HCT116 (cell line): ENCODE data around the gene DAGLA. TPM values are rescaled to one million over a fixed set of nuclear protein-coding genes. Genes with fewer than 3 reads are reported as not detected.

Source experiments
- ATAC-seq: fragments of 200-7000 bp; cut with Tn5 transposase; 2 replicates; pipeline ENCODE4 v1.9.1; 2020; ENCODE audit warnings: mild to moderate bottlenecking, moderate library complexity
- BruUV-seq: library from RNA; stranded (reverse); fragments of 400-500 nt; replicated peaks from 2 replicates; lab custom pipeline; 2021; lab: Mats Ljungman, UMichigan
- CTCF ChIA-PET: fragments of 300-600 bp; sonication (Branson Sonifier 250); formaldehyde crosslinking; loops from one replicate; lab custom pipeline; 2021; ENCODE audit warnings: antibody characterized with exemption; lab: Charles Lee
- POLR2A ChIA-PET: fragments of 300-600, 350-600 bp; sonication (Branson Sonifier 250); formaldehyde crosslinking; loops from one replicate; lab custom pipeline; 2021; ENCODE audit warnings: antibody characterized with exemption; lab: Charles Lee
- RAD21 ChIA-PET, 2 experiments: fragments of 300-600 bp; sonication (Branson Sonifier 250); formaldehyde crosslinking; loops; one replicate each; lab custom pipeline; 2023; ENCODE audit warnings: low total read pairs in 2 of 2; ENCODE audit not compliant: uncharacterized antibody in 2 of 2, unreplicated experiment in 2 of 2, low non-redundant PET in 1 of 2; lab: Charles Lee
- DNase-seq: peaks from one replicate; pipeline ENCODE4 v3.0.0-alpha.2; 2010; ENCODE audit warnings: low read depth, low spot score
- H2AFZ ChIP-seq: fragments of 200-600 bp; shearing (Covaris generic), sonication (generic); 2 replicates; pipeline ENCODE4 v1.6.1; 2017; ENCODE audit warnings: low read depth, mixed run types, mixed read lengths, antibody characterized with exemption, low read length; ENCODE audit not compliant: poor library complexity, severe bottlenecking
- H3K27ac ChIP-seq: 2 replicates; pipeline ENCODE4 v1.5.1; 2012; ENCODE audit warnings: low read depth, low read length
- H3K27me3 ChIP-seq: fragments of 200-600 bp; sonication (generic); 2 replicates; pipeline ENCODE4 v1.6.1; 2016; ENCODE audit warnings: mixed run types, low read length, mixed read lengths; ENCODE audit not compliant: insufficient read depth
- H3K36me3 ChIP-seq, 2 experiments: fragments of 200-500 bp in 1 of 2; fragments of 200-600 bp in 1 of 2; sonication (Bioruptor generic) in 1 of 2; sonication (generic) in 1 of 2; 2 replicates each; pipeline versions ENCODE4 v1.5.1 to v1.6.1; 2014 to 2016; ENCODE audit warnings: low read length in 2 of 2, inconsistent platforms in 1 of 2, mixed read lengths in 1 of 2, mixed run types in 1 of 2; ENCODE audit not compliant: insufficient read depth in 2 of 2, control insufficient read depth in 1 of 2
- H3K4me1 ChIP-seq, 2 experiments: fragments of 200-600 bp in 1 of 2; sonication (generic) in 1 of 2; 2 replicates each; pipeline versions ENCODE4 v1.5.1 to v1.6.1; 2012 to 2017; ENCODE audit warnings: low read length in 2 of 2, inconsistent platforms in 1 of 2, mild to moderate bottlenecking in 1 of 2, mixed read lengths in 1 of 2, mixed run types in 1 of 2, moderate library complexity in 1 of 2; ENCODE audit not compliant: insufficient read depth in 2 of 2, control insufficient read depth in 1 of 2
- H3K4me2 ChIP-seq: fragments of 200-600 bp; sonication (generic); 2 replicates; pipeline ENCODE4 v1.6.1; 2017; ENCODE audit warnings: mixed run types, low read length, mixed read lengths
- H3K4me3 ChIP-seq, 2 experiments: fragments of 200-600 bp in 1 of 2; sonication (generic) in 1 of 2; replicated peaks in 1 of 2; 2 replicates each; pipeline ENCODE4 v1.5.1; 2011 to 2016; ENCODE audit warnings: low read length in 2 of 2, control low read depth in 1 of 2, low read depth in 1 of 2, mild to moderate bottlenecking in 1 of 2, mixed read lengths in 1 of 2, mixed run types in 1 of 2
- H3K79me2 ChIP-seq: fragments of 200-600 bp; sonication (generic); 2 replicates; pipeline ENCODE4 v1.6.1; 2017; ENCODE audit warnings: mild to moderate bottlenecking, mixed run types, low read length, moderate library complexity, mixed read lengths; ENCODE audit not compliant: insufficient read depth
- H3K9ac ChIP-seq: fragments of 200-600 bp; sonication (generic); 2 replicates; pipeline ENCODE4 v1.6.1; 2016; ENCODE audit warnings: low read length, mixed read lengths
- H3K9me2 ChIP-seq: fragments of 200-600 bp; sonication (generic), shearing (Covaris generic); 2 replicates; pipeline ENCODE4 v1.6.1; 2017; ENCODE audit warnings: mixed run types, mild to moderate bottlenecking, moderate library complexity; ENCODE audit not compliant: insufficient read depth
- H3K9me3 ChIP-seq, 2 experiments: fragments of 200-500 bp in 1 of 2; fragments of 200-600 bp in 1 of 2; sonication (Bioruptor generic) in 1 of 2; sonication (generic) in 1 of 2; 2 replicates each; pipeline ENCODE4 v1.6.1; 2014 to 2017; ENCODE audit warnings: low read length in 2 of 2, mixed read lengths in 2 of 2, inconsistent platforms in 1 of 2, low read depth in 1 of 2, mild to moderate bottlenecking in 1 of 2, mixed run types in 1 of 2, moderate library complexity in 1 of 2; ENCODE audit not compliant: control insufficient read depth in 1 of 2, insufficient read depth in 1 of 2
- H4K20me1 ChIP-seq: fragments of 200-600 bp; sonication (generic), shearing (Covaris generic); 2 replicates; pipeline ENCODE4 v1.6.1; 2017; ENCODE audit warnings: mixed run types, mild to moderate bottlenecking, moderate library complexity; ENCODE audit not compliant: insufficient read depth
- CBX3 ChIP-seq: IDR thresholded peaks from 2 replicates; pipeline ENCODE4 v1.6.1; 2012; ENCODE audit warnings: low read depth
- CEBPB ChIP-seq: IDR thresholded peaks from 2 replicates; pipeline ENCODE4 v1.6.1; 2012; ENCODE audit warnings: low read depth
- CTCF ChIP-seq, 3 experiments: fragments of 200-600 bp in 1 of 3; sonication (generic) in 1 of 3; IDR thresholded peaks in 2 of 3; conservative IDR thresholded peaks in 1 of 3; 2 replicates each; pipeline ENCODE4 v1.5.1; 2012 to 2017; ENCODE audit warnings: low read depth in 2 of 3, low read length in 2 of 3, antibody characterized with exemption in 1 of 3, borderline replicate concordance in 1 of 3, control low read depth in 1 of 3, mild to moderate bottlenecking in 1 of 3, mixed read lengths in 1 of 3, mixed run types in 1 of 3, moderate library complexity in 1 of 3; ENCODE audit not compliant: insufficient read depth in 1 of 3
- EZH2 ChIP-seq: fragments of 200-600 bp; sonication (generic); IDR thresholded peaks from 2 replicates; pipeline ENCODE4 v1.6.1; 2017; ENCODE audit warnings: antibody characterized with exemption, mixed run types
- EZH2phosphoT487 ChIP-seq: fragments of 200-600 bp; IDR thresholded peaks from 2 replicates; pipeline ENCODE4 v1.6.1; 2018; ENCODE audit warnings: antibody characterized with exemption, borderline replicate concordance
- JUND ChIP-seq: IDR thresholded peaks from 2 replicates; pipeline ENCODE4 v1.6.1; 2012
- POLR2A ChIP-seq: IDR thresholded peaks from 2 replicates; pipeline ENCODE4 v1.7.0; 2011; ENCODE audit warnings: borderline replicate concordance; ENCODE audit not compliant: insufficient read depth, insufficient read length; ENCODE audit errors: extremely low read depth
- POLR2AphosphoS5 ChIP-seq: IDR thresholded peaks from 2 replicates; pipeline ENCODE4 v1.6.1; 2011; ENCODE audit warnings: mild to moderate bottlenecking, low read depth, low read length, moderate library complexity
- RAD21 ChIP-seq: IDR thresholded peaks from 2 replicates; pipeline ENCODE4 v1.6.1; 2012; ENCODE audit warnings: low read depth, mild to moderate bottlenecking
- SP1 ChIP-seq: IDR thresholded peaks from 2 replicates; pipeline ENCODE4 v1.6.1; 2012; ENCODE audit warnings: low read depth
- YY1 ChIP-seq: IDR thresholded peaks from 2 replicates; pipeline ENCODE4 v1.6.1; 2011; ENCODE audit warnings: low read length, low read depth, moderate library complexity, mild to moderate bottlenecking; ENCODE audit not compliant: insufficient replicate concordance; ENCODE audit errors: extremely low read depth
- ZBTB33 ChIP-seq: IDR thresholded peaks from 2 replicates; pipeline ENCODE4 v1.6.1; 2011; ENCODE audit warnings: mild to moderate bottlenecking, low read length, moderate library complexity; ENCODE audit not compliant: insufficient replicate concordance; ENCODE audit errors: extremely low read depth
- ZFX ChIP-seq: fragments of 450-650 bp; IDR thresholded peaks from 2 replicates; pipeline ENCODE4 v1.6.1; 2017
- ZNF274 ChIP-seq: fragments of 200-500 bp; sonication (Bioruptor generic); IDR thresholded peaks from 2 replicates; pipeline ENCODE4 v1.6.1; 2014; ENCODE audit warnings: mild to moderate bottlenecking, low read depth, low read length, inconsistent platforms
- intact Hi-C: fragments of 100-400 bp; cut with micrococcal nuclease; formaldehyde crosslinking; loops from 2 replicates; pipeline ENCODE4 v1.10.0; 2022
- total RNA-seq: library from RNA; stranded (reverse); gene quantifications from one replicate; pipeline ENCODE4 v1.2.1, GENCODE V29; 2021; ENCODE audit not compliant: unreplicated experiment
- TF ChIP-seq, protein P1 (sequence below): IDR thresholded peaks from 2 replicates; pipeline ENCODE4 v1.6.1; 2012
- TF ChIP-seq, protein P2 (sequence below): IDR thresholded peaks from 2 replicates; pipeline ENCODE4 v1.6.1; 2012
- TF ChIP-seq, protein P3 (sequence below): IDR thresholded peaks from 2 replicates; pipeline ENCODE4 v1.6.1; 2012; ENCODE audit warnings: low read depth

Gene DAGLA
- total RNA-seq, 1 experiment from 2014 or later: 2.7 TPM

- DNase-seq (no peak), ATAC-seq (no peak)
- intact Hi-C loops: no loop called here
- no peaks in the 10 kb centered on the region for H3K79me2 ChIP-seq
- no peaks in the 10 kb centered on the region for H3K36me3 ChIP-seq
- H2AFZ ChIP-seq: no peak overlapping the region
- H4K20me1 ChIP-seq: no peaks in the 10 kb centered on the region
- RAD21 ChIA-PET: no interaction called here
- POLR2A ChIA-PET: interaction anchor here (1.5 kb wide), 1 partner anchor 11 kb away, joined by 3 read pairs; no protein-coding TSS in a partner anchor
- H3K9ac ChIP-seq: no peak overlapping the region
- no peaks in the 10 kb centered on the region for H3K9me3 ChIP-seq
- H3K4me3 ChIP-seq: no peak overlapping the region
- H3K4me2 ChIP-seq: no peak overlapping the region
- BruUV-seq: no TSS peak
- CTCF ChIA-PET: interaction anchor here (0.7 kb wide), 1 partner anchor 43 kb away, joined by 4 read pairs; no protein-coding TSS in a partner anchor
- no peak overlapping the region for H3K27ac ChIP-seq
- H3K9me2 ChIP-seq: no peaks in the 10 kb centered on the region
- TF ChIP-seq, protein P1, sequence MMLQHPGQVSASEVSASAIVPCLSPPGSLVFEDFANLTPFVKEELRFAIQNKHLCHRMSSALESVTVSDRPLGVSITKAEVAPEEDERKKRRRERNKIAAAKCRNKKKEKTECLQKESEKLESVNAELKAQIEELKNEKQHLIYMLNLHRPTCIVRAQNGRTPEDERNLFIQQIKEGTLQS: no peak
- TF ChIP-seq SP1 (no peak), POLR2AphosphoS5 (no peak), ZBTB33 (no peak), YY1 (no peak), EZH2 (no peak), CBX3 (no peak), RAD21 (no peak), ZNF274 (no peak), POLR2A (no peak), CTCF (IDR thresholded peaks at IDR 0.05 in 2 of 3, conservative IDR thresholded peaks at IDR 0.05 in 1 of 3; ENCODE audit: borderline replicate concordance in 1 of 3, insufficient read depth in 1 of 3, low read depth in 2 of 3, low read length in 2 of 3) (no peak), CEBPB (no peak), EZH2phosphoT487 (no peak), JUND (no peak), ZFX (no peak)
- TF ChIP-seq, protein P2, sequence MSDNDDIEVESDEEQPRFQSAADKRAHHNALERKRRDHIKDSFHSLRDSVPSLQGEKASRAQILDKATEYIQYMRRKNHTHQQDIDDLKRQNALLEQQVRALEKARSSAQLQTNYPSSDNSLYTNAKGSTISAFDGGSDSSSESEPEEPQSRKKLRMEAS: no peak
- TF ChIP-seq, protein P3, sequence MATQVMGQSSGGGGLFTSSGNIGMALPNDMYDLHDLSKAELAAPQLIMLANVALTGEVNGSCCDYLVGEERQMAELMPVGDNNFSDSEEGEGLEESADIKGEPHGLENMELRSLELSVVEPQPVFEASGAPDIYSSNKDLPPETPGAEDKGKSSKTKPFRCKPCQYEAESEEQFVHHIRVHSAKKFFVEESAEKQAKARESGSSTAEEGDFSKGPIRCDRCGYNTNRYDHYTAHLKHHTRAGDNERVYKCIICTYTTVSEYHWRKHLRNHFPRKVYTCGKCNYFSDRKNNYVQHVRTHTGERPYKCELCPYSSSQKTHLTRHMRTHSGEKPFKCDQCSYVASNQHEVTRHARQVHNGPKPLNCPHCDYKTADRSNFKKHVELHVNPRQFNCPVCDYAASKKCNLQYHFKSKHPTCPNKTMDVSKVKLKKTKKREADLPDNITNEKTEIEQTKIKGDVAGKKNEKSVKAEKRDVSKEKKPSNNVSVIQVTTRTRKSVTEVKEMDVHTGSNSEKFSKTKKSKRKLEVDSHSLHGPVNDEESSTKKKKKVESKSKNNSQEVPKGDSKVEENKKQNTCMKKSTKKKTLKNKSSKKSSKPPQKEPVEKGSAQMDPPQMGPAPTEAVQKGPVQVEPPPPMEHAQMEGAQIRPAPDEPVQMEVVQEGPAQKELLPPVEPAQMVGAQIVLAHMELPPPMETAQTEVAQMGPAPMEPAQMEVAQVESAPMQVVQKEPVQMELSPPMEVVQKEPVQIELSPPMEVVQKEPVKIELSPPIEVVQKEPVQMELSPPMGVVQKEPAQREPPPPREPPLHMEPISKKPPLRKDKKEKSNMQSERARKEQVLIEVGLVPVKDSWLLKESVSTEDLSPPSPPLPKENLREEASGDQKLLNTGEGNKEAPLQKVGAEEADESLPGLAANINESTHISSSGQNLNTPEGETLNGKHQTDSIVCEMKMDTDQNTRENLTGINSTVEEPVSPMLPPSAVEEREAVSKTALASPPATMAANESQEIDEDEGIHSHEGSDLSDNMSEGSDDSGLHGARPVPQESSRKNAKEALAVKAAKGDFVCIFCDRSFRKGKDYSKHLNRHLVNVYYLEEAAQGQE: no peak
- H3K4me1 ChIP-seq: peaks cover 2 to 4% of the 10 kb centered on the region in 2 experiments; a peak in 2 of 4 replicates
- no peaks in the 10 kb centered on the region for H3K27me3 ChIP-seq
Observed at GRCh38 chr11:61710019-61710418, 29.8 kb downstream of the DAGLA start.
